ES-I3 (cell line): Measurements from ENCODE around the gene PREP.

Experiments
- H3K36me3 ChIP-seq: 2 replicates; pipeline ENCODE4 v1.6.1; 2013; ENCODE audit warnings: mild to moderate bottlenecking, low read length, control low read depth, moderate library complexity; ENCODE audit not compliant: insufficient read depth
- H3K4me1 ChIP-seq: 2 replicates; pipeline ENCODE4 v1.6.1; 2013; ENCODE audit warnings: mild to moderate bottlenecking, control low read depth, low read length; ENCODE audit not compliant: insufficient read depth
- H3K9ac ChIP-seq: 2 replicates; pipeline ENCODE4 v1.6.1; 2013; ENCODE audit warnings: low read depth, mild to moderate bottlenecking, low read length, moderate library complexity
- H3K9me3 ChIP-seq: 2 replicates; pipeline ENCODE4 v1.6.1; 2013; ENCODE audit warnings: mild to moderate bottlenecking, low read length, moderate library complexity; ENCODE audit not compliant: control insufficient read depth, insufficient read depth

PREP gene

GRCh38 chr6:105320271-105320670, 82.6 kb downstream of the PREP start:
- Histone ChIP-seq H3K36me3 (peaks cover 5% of the 10 kb centered on the region), H3K9ac (no peak overlapping the region), H3K4me1 (no peaks in the 10 kb centered on the region), H3K9me3 (no peaks in the 10 kb centered on the region)

- peaks cover 5% of the 10 kb centered on the region for H3K36me3 ChIP-seq
- no peaks in the 10 kb centered on the region for H3K9me3 ChIP-seq
- H3K4me1 ChIP-seq: no peaks in the 10 kb centered on the region
- no peak overlapping the region for H3K9ac ChIP-seq
These were observed 83.6 kb downstream of the PREP start for GRCh38 chr6:105319331-105319730.

GRCh38 chr6:105318660-105319059, 84.2 kb downstream of the PREP start:
- Histone ChIP-seq H3K36me3 (peaks cover 3% of the 10 kb centered on the region), H3K9ac (no peak overlapping the region), H3K9me3 (no peaks in the 10 kb centered on the region), H3K4me1 (no peaks in the 10 kb centered on the region)

GRCh38 chr6:105317607-105318533, 85.0 kb downstream of the PREP start:
- Histone ChIP-seq H3K4me1 (no peaks in the 10 kb centered on the region), H3K9me3 (no peaks in the 10 kb centered on the region), H3K9ac (no peak overlapping the region), H3K36me3 (no peaks in the 10 kb centered on the region; the same call in 1 of the 2 replicates)

- no peaks in the 10 kb centered on the region for H3K9me3 ChIP-seq
- no peak overlapping the region for H3K9ac ChIP-seq
- no peaks in the 10 kb centered on the region for H3K4me1 ChIP-seq
- no peaks in the 10 kb centered on the region; the same call in 1 of the 2 replicates for H3K36me3 ChIP-seq
These were observed 89.7 kb downstream of the PREP start for GRCh38 chr6:105313211-105313610.

- no peaks in the 10 kb centered on the region; the same call in 1 of the 2 replicates for H3K36me3 ChIP-seq
- H3K4me1 ChIP-seq: no peaks in the 10 kb centered on the region
- no peaks in the 10 kb centered on the region for H3K9me3 ChIP-seq
- no peak overlapping the region for H3K9ac ChIP-seq
These were observed 91.9 kb downstream of the PREP start for GRCh38 chr6:105310947-105311346.

GRCh38 chr6:105310371-105310770, 92.5 kb downstream of the PREP start:
- Histone ChIP-seq H3K9me3 (no peaks in the 10 kb centered on the region), H3K9ac (no peak overlapping the region), H3K36me3 (no peaks in the 10 kb centered on the region; the same call in 1 of the 2 replicates), H3K4me1 (peaks cover 2% of the 10 kb centered on the region; the same call in 1 of the 2 replicates)

- Histone ChIP-seq H3K9me3 (no peaks in the 10 kb centered on the region), H3K36me3 (no peaks in the 10 kb centered on the region)
These were observed 94.0 kb downstream of the PREP start for GRCh38 chr6:105308840-105309239.

GRCh38 chr6:105305521-105305920, 97.4 kb downstream of the PREP start:
- no peak overlapping the region for H3K9ac ChIP-seq
- no peaks in the 10 kb centered on the region; the same call in 1 of the 2 replicates for H3K9me3 ChIP-seq
- no peaks in the 10 kb centered on the region for H3K36me3 ChIP-seq
- H3K4me1 ChIP-seq: peaks cover 13% of the 10 kb centered on the region; the same call in 1 of the 2 replicates

More at GRCh38 chr6:105308840-105309239, 94.0 kb downstream of the PREP start:
- Histone ChIP-seq H3K4me1 (peaks cover 13% of the 10 kb centered on the region; the same call in 1 of the 2 replicates), H3K9ac (no peak overlapping the region)

- Histone ChIP-seq H3K9me3 (no peaks in the 10 kb centered on the region; the same call in 1 of the 2 replicates), H3K9ac (no peak overlapping the region), H3K4me1 (peaks cover 13% of the 10 kb centered on the region; the same call in 1 of the 2 replicates), H3K36me3 (no peaks in the 10 kb centered on the region)
These were observed 98.1 kb downstream of the PREP start for GRCh38 chr6:105304825-105305224.

- H3K36me3 ChIP-seq: no peaks in the 10 kb centered on the region
- H3K4me1 ChIP-seq: peaks cover 13% of the 10 kb centered on the region; the same call in 1 of the 2 replicates
- no peaks in the 10 kb centered on the region; the same call in 1 of the 2 replicates for H3K9me3 ChIP-seq
- no peak overlapping the region for H3K9ac ChIP-seq
These were observed 98.5 kb downstream of the PREP start for GRCh38 chr6:105304366-105304765.

- no peaks in the 10 kb centered on the region; the same call in 1 of the 2 replicates for H3K9me3 ChIP-seq
- H3K9ac ChIP-seq: no peak overlapping the region
- H3K4me1 ChIP-seq: peaks cover 13% of the 10 kb centered on the region; the same call in 1 of the 2 replicates
- no peaks in the 10 kb centered on the region for H3K36me3 ChIP-seq
These were observed 100.2 kb downstream of the PREP start for GRCh38 chr6:105302617-105303128.

- Histone ChIP-seq H3K9ac (no peak overlapping the region), H3K9me3 (no peaks in the 10 kb centered on the region; the same call in 1 of the 2 replicates), H3K36me3 (no peaks in the 10 kb centered on the region), H3K4me1 (peaks cover 13% of the 10 kb centered on the region; the same call in 1 of the 2 replicates)
These were observed 100.9 kb downstream of the PREP start for GRCh38 chr6:105301756-105302616.

- Histone ChIP-seq H3K4me1 (peaks cover 13% of the 10 kb centered on the region; the same call in 1 of the 2 replicates), H3K9me3 (no peaks in the 10 kb centered on the region; the same call in 1 of the 2 replicates), H3K9ac (no peak overlapping the region), H3K36me3 (no peaks in the 10 kb centered on the region)
These were observed 101.8 kb downstream of the PREP start for GRCh38 chr6:105301072-105301503.
